Measurements from ENCODE around the gene TTC9C. TPM values are rescaled to one million over a fixed set of nuclear protein-coding genes. Genes with fewer than 3 reads are reported as not detected.

TTC9C gene
- total and polyA plus RNA-seq, 2 of the 8 experiments (the other 6 are each of a cell fraction or from before 2014, with no cell fraction given) = 25.4 to 34.1 TPM

DNA sequence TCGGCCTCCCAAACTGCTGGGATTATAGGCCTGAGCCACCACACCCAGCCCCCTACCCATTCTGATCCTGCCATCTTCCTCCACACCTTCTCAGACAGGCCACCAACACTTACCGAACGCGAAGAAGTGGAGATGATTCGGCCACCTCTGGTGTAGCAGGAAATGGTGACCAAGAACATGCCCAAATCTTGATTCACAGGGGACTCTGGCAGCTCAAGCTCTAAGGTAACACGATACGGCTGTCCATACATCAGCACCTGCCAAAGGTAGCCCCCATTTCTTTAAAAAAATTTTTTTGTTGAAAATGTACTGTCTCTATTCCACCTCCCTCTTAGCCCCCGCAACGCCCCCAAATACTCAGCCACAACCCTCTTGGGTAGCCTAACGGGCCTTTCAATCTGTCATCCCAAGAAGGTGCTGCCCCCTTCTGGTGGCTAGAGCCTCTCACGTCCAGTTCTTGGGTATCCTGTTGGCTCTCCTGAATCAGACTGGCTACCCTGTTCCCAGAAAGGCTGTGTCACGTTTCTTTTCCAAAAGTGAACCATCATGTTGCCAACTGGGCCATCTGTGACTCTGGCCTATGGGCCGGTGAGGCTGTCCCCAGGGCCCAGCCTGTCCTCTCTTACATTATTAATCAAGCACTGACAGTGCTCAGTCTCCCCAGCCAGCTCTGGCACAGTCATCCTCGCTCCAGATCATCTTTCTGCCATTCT, 33.7 kb upstream of the TTC9C start:
- no peak overlapping the region for H3K27ac ChIP-seq (ENCODE audit: low read depth, low read length)
- H3K4ac ChIP-seq (replicated peaks; ENCODE audit: insufficient read length, low read depth, low read length) = no peak overlapping the region
- H3K4me2 ChIP-seq (ENCODE audit: insufficient read depth in 1 of 2, low read depth in 2 of 2, low read length in 2 of 2) = no peak overlapping the region
- H3K56ac ChIP-seq (replicated peaks; ENCODE audit: insufficient read length, low read depth, low read length) = no peak overlapping the region
- no peak overlapping the region for H2AK5ac ChIP-seq (ENCODE audit: low read depth, low read length)
- CTCF ChIA-PET (ENCODE audit: partially characterized antibody) = interaction anchor here (0.8 to 10.3 kb wide), 25 partner anchors 9 to 300 kb away, joined by 3 to 114 read pairs (median 4); partner anchors contain the start of genes B3GAT3, C11orf98, CSKMT and TAF6L
- POLR2A ChIA-PET (ENCODE audit: partially characterized antibody) = interaction anchor here (0.7 to 61.4 kb wide), 5 partner anchors 11 to 123 kb away, joined by 3 to 2041 read pairs (median 4); partner anchors contain the start of genes BSCL2, C11orf98, CSKMT and EEF1G
- H3K4me1 ChIP-seq (replicated peaks in 1 of 4; ENCODE audit: control insufficient read depth in 3 of 4, insufficient read depth in 4 of 4, low read length in 3 of 4) = no peaks in the 10 kb centered on the region; a peak in 1 of 7 replicates
- 77% methylated on average over 14 of the region's 14 CpGs; no CpG with 5 or more reads in 1 of the 2 experiments for WGBS, 2 experiments (ENCODE audit: extremely low coverage in 1 of 2, insufficient coverage in 1 of 2, insufficient read length in 1 of 2, insufficient replicate concordance in 2 of 2, low coverage in 1 of 2, low lambda C conversion rate in 2 of 2, missing lambda C conversion rate in 1 of 2)
- no peaks in the 10 kb centered on the region for H3K23me2 ChIP-seq (ENCODE audit: low read depth, low read length)
- H3K23ac ChIP-seq (ENCODE audit: insufficient read length) = no peak overlapping the region
- no peaks in the 10 kb centered on the region for H3K9me3 ChIP-seq (ENCODE audit: insufficient read depth in 2 of 2, low read depth in 1 of 2, low read length in 1 of 2)
- H3K79me2 ChIP-seq (ENCODE audit: control insufficient read depth in 1 of 2, insufficient read depth in 2 of 2, low read length in 2 of 2) = no peaks in the 10 kb centered on the region
- no peak overlapping the region for H2BK20ac ChIP-seq (ENCODE audit: low read length)
- no peak overlapping the region for H3K18ac ChIP-seq (ENCODE audit: extremely low read depth, low read length)
- H4K20me1 ChIP-seq (replicated peaks in 1 of 2; ENCODE audit: control insufficient read depth in 1 of 2, insufficient read depth in 2 of 2, low read length in 2 of 2) = peaks cover 0 to 6% of the 10 kb centered on the region in 2 experiments
- peak overlapping the region; percentile 81; the same call in 1 of the 2 replicates for H4K8ac ChIP-seq (ENCODE audit: extremely low read depth, insufficient read depth, low read length)
- no peaks in the 10 kb centered on the region for H3K79me1 ChIP-seq (ENCODE audit: low read depth, low read length)
- DNase-seq (ENCODE audit: low read depth in 1 of 2, low spot score in 2 of 2) (peak in 1 of 2 experiments; percentile 87), FAIRE-seq (peak; percentile 75)
- no peak overlapping the region for H2AFZ ChIP-seq (ENCODE audit: low read length)
- H2BK120ac ChIP-seq (replicated peaks; ENCODE audit: low read depth, low read length) = no peak overlapping the region
- H2BK5ac ChIP-seq (ENCODE audit: low read depth, low read length) = no peak overlapping the region
- H2BK12ac ChIP-seq (ENCODE audit: low read depth, low read length) = no peak overlapping the region
- H4K91ac ChIP-seq (replicated peaks; ENCODE audit: insufficient read length, low read length) = no peak overlapping the region
- no peaks in the 10 kb centered on the region for H3K27me3 ChIP-seq (replicated peaks in 1 of 4; ENCODE audit: control insufficient read depth in 3 of 4, extremely low read depth in 1 of 4, insufficient read depth in 3 of 4, low read length in 3 of 4)
- no peak overlapping the region for H3K4me3 ChIP-seq (ENCODE audit: extremely low read depth in 1 of 4, insufficient read depth in 2 of 4, low read depth in 3 of 4, low read length in 4 of 4)
- H2BK15ac ChIP-seq (ENCODE audit: low read length) = no peak overlapping the region
- H3K14ac ChIP-seq (ENCODE audit: insufficient read length) = no peak overlapping the region
- H3K9ac ChIP-seq (replicated peaks in 1 of 4; ENCODE audit: extremely low read depth in 1 of 4, low read depth in 3 of 4, low read length in 3 of 4) = no peak overlapping the region
- no peak overlapping the region for H4K5ac ChIP-seq (ENCODE audit: insufficient read length, low read depth, low read length)
- peaks cover 11 to 29% (median 25%) of the 10 kb centered on the region in 4 experiments; a peak in 6 of 8 replicates for H3K36me3 ChIP-seq (ENCODE audit: control insufficient read depth in 2 of 4, insufficient read depth in 4 of 4, low read length in 3 of 4)
- TF ChIP-seq, protein P1, sequence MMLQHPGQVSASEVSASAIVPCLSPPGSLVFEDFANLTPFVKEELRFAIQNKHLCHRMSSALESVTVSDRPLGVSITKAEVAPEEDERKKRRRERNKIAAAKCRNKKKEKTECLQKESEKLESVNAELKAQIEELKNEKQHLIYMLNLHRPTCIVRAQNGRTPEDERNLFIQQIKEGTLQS (IDR thresholded peaks at IDR 0.05; ENCODE audit: insufficient read depth, low read depth, low read length) = no peak
- TF ChIP-seq BCL11A (IDR thresholded peaks at IDR 0.05; ENCODE audit: low read depth in 2 of 2, low read length in 2 of 2) = no peak
- TF ChIP-seq, protein P2, sequence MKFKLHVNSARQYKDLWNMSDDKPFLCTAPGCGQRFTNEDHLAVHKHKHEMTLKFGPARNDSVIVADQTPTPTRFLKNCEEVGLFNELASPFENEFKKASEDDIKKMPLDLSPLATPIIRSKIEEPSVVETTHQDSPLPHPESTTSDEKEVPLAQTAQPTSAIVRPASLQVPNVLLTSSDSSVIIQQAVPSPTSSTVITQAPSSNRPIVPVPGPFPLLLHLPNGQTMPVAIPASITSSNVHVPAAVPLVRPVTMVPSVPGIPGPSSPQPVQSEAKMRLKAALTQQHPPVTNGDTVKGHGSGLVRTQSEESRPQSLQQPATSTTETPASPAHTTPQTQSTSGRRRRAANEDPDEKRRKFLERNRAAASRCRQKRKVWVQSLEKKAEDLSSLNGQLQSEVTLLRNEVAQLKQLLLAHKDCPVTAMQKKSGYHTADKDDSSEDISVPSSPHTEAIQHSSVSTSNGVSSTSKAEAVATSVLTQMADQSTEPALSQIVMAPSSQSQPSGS (IDR thresholded peaks at IDR 0.05; ENCODE audit: low read length) = no peak
- TF ChIP-seq BACH1 (IDR thresholded peaks at IDR 0.05; ENCODE audit: low read length) = peak; percentile 91
- TF ChIP-seq TAF7 (optimal IDR thresholded peaks at IDR 0.05; ENCODE audit: borderline replicate concordance, low read depth, low read length) = no peak
- no peak for TF ChIP-seq NRF1 (IDR thresholded peaks at IDR 0.05; ENCODE audit: low read depth, low read length)
- no peak for TF ChIP-seq CBX8 (IDR thresholded peaks at IDR 0.05; ENCODE audit: borderline replicate concordance, low read depth, low read length)
- no peak for TF ChIP-seq CBX5 (IDR thresholded peaks at IDR 0.05; ENCODE audit: low read depth, low read length)
- TF ChIP-seq CTBP2 (IDR thresholded peaks at IDR 0.05; ENCODE audit: borderline replicate concordance, insufficient read depth, insufficient read length, low read length) = no peak

Data from H1 (cell line).